Smooth muscle cell of the pulmonary artery (primary cell): ENCODE measurements around the gene CEP128. TPM values are rescaled to one million over a fixed set of nuclear protein-coding genes. Genes with fewer than 3 reads are reported as not detected.

Source experiments
- total RNA-seq: library from RNA; depleted of rRNA; stranded (reverse); fragments of >200 nt; gene quantifications from 2 replicates; pipeline ENCODE4 v1.2.3, GENCODE V29; 2014

Gene CEP128
- 1.8 and 2.8 TPM in 2 replicates for total RNA-seq

GRCh38 chr14:80941241-80942185 lies at the start of gene CEP128:
Gene CEP128, minus strand, starts transcription at chr14:80941738.

GRCh38 chr14:80955416-80955941 lies 13.9 kb upstream of the CEP128 start, which contains the start of gene TSHR:
Gene TSHR, plus strand, starts transcription at chr14:80955621. Its CDS starts 60 bp downstream, at chr14:80955681.

Other genes starting within 250 kb of the CEP128 start
- gene TSHR, start 13.9 kb upstream of the CEP128 start, total RNA-seq, result under 0.01 TPM in 1 of 2 replicates, not detected in the other